MM.1S (cell line): ENCODE data around the gene LANCL3.

Source experiments
- EZH2 ChIP-seq: fragments of 300-600 bp; sonication (generic); optimal IDR thresholded peaks from 2 replicates; pipeline ENCODE3; 2017; ENCODE audit warnings: low read depth, mild to moderate bottlenecking, antibody characterized with exemption, low read length, mixed read lengths
- EZH2phosphoT487 ChIP-seq: fragments of 300-600 bp; sonication (generic); IDR thresholded peaks from 2 replicates; pipeline ENCODE4 v1.6.1; 2018; ENCODE audit warnings: antibody characterized with exemption, low read length
- TF ChIP-seq, protein P1 (sequence below): fragments of 300-600 bp; sonication (generic); IDR thresholded peaks from 2 replicates; pipeline ENCODE4 v1.5.1; 2016; ENCODE audit warnings: antibody characterized with exemption, low read length, mixed read lengths

DNA sequence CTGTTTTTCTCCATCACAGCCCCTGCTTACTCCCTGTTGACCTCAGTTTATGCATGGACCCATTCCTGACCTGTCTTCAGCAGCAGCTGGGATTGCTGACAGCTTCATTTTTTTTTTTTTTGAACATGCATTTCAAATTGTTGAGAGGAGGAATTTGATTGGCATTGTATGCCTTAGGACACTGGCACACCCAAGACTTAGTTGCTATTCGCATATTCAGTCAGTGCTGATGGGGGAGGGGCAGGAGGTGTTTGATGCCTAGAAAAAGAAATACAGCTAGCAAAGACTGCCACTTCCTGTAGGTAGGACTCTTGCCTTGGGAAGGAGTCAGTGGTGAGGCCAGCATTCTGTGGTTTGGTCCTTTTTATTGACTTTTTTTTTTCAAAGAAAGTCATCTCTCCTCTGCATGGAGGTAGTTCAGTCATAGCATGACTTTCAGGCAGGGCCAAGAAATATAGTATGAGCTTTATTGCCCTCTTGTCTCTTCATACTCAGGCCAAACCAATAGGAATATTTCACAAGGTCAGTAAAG lies 80.5 kb downstream of the LANCL3 start:
- TF ChIP-seq, protein P1, sequence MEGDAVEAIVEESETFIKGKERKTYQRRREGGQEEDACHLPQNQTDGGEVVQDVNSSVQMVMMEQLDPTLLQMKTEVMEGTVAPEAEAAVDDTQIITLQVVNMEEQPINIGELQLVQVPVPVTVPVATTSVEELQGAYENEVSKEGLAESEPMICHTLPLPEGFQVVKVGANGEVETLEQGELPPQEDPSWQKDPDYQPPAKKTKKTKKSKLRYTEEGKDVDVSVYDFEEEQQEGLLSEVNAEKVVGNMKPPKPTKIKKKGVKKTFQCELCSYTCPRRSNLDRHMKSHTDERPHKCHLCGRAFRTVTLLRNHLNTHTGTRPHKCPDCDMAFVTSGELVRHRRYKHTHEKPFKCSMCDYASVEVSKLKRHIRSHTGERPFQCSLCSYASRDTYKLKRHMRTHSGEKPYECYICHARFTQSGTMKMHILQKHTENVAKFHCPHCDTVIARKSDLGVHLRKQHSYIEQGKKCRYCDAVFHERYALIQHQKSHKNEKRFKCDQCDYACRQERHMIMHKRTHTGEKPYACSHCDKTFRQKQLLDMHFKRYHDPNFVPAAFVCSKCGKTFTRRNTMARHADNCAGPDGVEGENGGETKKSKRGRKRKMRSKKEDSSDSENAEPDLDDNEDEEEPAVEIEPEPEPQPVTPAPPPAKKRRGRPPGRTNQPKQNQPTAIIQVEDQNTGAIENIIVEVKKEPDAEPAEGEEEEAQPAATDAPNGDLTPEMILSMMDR: no peak
- TF ChIP-seq EZH2phosphoT487: no peak
- no peak for TF ChIP-seq EZH2
